Astrocyte (in vitro differentiated cells and primary cell): Measurements from ENCODE around the gene UCN. TPM values are rescaled to one million over a fixed set of nuclear protein-coding genes. Genes with fewer than 3 reads are reported as not detected.

ENCODE experiments used
- DNase-seq: peaks from one replicate; pipeline ENCODE4 v3.0.0-alpha.2; 2010; ENCODE audit warnings: low read depth
- FAIRE-seq: peaks from 2 replicates; lab custom pipeline; 2011; peaks lifted over from hg19 to GRCh38; lab: Jason Lieb, UNC
- H2AFZ ChIP-seq: 2 replicates; pipeline ENCODE4 v1.6.0; 2012; ENCODE audit warnings: low read depth, low read length, inconsistent platforms
- H3K27ac ChIP-seq: 2 replicates; pipeline ENCODE4 v1.5.1; 2011; ENCODE audit warnings: low read depth, low read length, inconsistent platforms
- H3K27me3 ChIP-seq: 2 replicates; pipeline ENCODE4 v1.6.0; 2011; ENCODE audit warnings: low read length, inconsistent platforms; ENCODE audit not compliant: insufficient read depth
- H3K36me3 ChIP-seq: 2 replicates; pipeline ENCODE4 v1.5.1; 2011; ENCODE audit warnings: low read length, inconsistent platforms; ENCODE audit not compliant: insufficient read depth
- H3K4me1 ChIP-seq: 2 replicates; pipeline ENCODE4 v1.5.1; 2011; ENCODE audit warnings: low read length, inconsistent platforms; ENCODE audit not compliant: insufficient read depth
- H3K4me2 ChIP-seq: 2 replicates; pipeline ENCODE4 v1.6.0; 2012; ENCODE audit warnings: low read length, inconsistent platforms
- H3K4me3 ChIP-seq: 2 replicates; pipeline ENCODE4 v1.5.1; 2011; ENCODE audit warnings: low read depth, mild to moderate bottlenecking, low read length, inconsistent platforms; ENCODE audit not compliant: insufficient read depth
- H3K79me2 ChIP-seq: 2 replicates; pipeline ENCODE4 v1.6.0; 2012; ENCODE audit warnings: mild to moderate bottlenecking, low read length, inconsistent platforms; ENCODE audit not compliant: insufficient read depth
- H3K9ac ChIP-seq: 2 replicates; pipeline ENCODE4 v1.6.0; 2012; ENCODE audit warnings: mild to moderate bottlenecking, low read length, inconsistent platforms
- H3K9me3 ChIP-seq: 2 replicates; pipeline ENCODE4 v1.5.1; 2012; ENCODE audit warnings: low read depth, mild to moderate bottlenecking, low read length, inconsistent platforms; ENCODE audit not compliant: insufficient read depth
- H4K20me1 ChIP-seq: 2 replicates; pipeline ENCODE4 v1.6.0; 2012; ENCODE audit warnings: low read length, inconsistent platforms; ENCODE audit not compliant: insufficient read depth
- H3K27ac Mint-ChIP-seq: one replicate; pipeline ENCODE4 v1.8.0; 2021; ENCODE audit warnings: mild to moderate bottlenecking, mixed read lengths; ENCODE audit not compliant: unreplicated experiment
- H3K27me3 Mint-ChIP-seq: one replicate; pipeline ENCODE4 v1.8.0; 2021; ENCODE audit warnings: low read depth, mixed read lengths; ENCODE audit not compliant: unreplicated experiment
- H3K36me3 Mint-ChIP-seq: one replicate; pipeline ENCODE4 v1.8.0; 2021; ENCODE audit warnings: low read depth, mixed read lengths; ENCODE audit not compliant: unreplicated experiment
- H3K4me1 Mint-ChIP-seq: one replicate; pipeline ENCODE4 v1.8.0; 2021; ENCODE audit warnings: low read depth, mixed read lengths; ENCODE audit not compliant: unreplicated experiment
- H3K4me3 Mint-ChIP-seq: one replicate; pipeline ENCODE4 v1.8.0; 2021; ENCODE audit warnings: mild to moderate bottlenecking, moderate library complexity, mixed read lengths; ENCODE audit not compliant: unreplicated experiment
- H3K9me3 Mint-ChIP-seq: one replicate; pipeline ENCODE4 v1.8.0; 2021; ENCODE audit warnings: mild to moderate bottlenecking, mixed read lengths; ENCODE audit not compliant: unreplicated experiment
- EZH2 ChIP-seq: IDR thresholded peaks from 2 replicates; pipeline ENCODE4 v1.6.1; 2012; ENCODE audit warnings: mild to moderate bottlenecking, low read length, inconsistent platforms; ENCODE audit not compliant: insufficient read depth
- total RNA-seq: library from RNA; stranded (reverse); gene quantifications from 2 replicates; pipeline ENCODE4 v1.2.1, GENCODE V29; 2021
- TF ChIP-seq, protein P1 (sequence below): IDR thresholded peaks from 2 replicates; pipeline ENCODE4 v1.5.1; 2011; ENCODE audit warnings: low read depth, mild to moderate bottlenecking, inconsistent platforms, low read length, moderate library complexity; ENCODE audit not compliant: insufficient read depth

The UCN gene
- total RNA-seq, 1 donor from 2014 or later: 1.1 TPM

DNA sequence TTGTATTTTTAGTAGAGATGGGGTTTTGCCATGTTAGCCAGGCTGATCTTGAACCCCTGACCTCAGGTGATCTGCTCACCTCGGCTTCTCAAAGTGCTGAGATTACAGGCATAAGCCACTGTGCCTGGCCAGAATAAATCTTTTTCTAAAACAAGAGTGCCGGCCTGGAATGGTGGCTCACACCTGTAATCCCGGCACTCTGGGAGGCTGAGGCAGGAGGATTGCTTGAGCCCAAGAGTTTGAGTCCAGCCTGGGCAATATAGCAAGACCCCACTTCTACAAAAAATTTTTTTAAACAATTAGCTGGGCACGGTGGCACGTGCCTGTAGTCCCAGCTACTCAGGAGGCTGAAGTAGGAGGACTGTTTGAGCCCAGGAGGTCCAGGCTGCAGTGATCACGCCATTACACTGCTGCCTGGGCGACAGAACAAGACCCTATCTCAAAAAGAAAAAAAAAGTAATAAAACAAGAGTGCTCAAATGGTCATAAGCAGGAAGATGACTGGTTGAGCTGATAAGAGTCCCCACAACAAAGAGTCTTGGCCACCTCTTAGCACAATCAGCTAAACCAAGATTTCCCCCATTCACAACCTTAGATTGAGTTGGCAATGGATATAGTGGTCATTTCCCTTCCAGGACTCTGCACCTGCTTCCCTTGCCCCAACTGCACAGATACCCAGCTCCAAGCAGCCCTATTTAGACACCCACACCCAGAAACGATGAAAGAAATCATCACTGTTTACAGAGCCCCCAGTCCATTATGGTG lies 5.8 kb upstream of the UCN start:
- H3K36me3 ChIP-seq: no peaks in the 10 kb centered on the region
- H2AFZ ChIP-seq: no peak overlapping the region
- no peak overlapping the region for H3K4me3 Mint-ChIP-seq
- no peak for TF ChIP-seq EZH2
- TF ChIP-seq, protein P1, sequence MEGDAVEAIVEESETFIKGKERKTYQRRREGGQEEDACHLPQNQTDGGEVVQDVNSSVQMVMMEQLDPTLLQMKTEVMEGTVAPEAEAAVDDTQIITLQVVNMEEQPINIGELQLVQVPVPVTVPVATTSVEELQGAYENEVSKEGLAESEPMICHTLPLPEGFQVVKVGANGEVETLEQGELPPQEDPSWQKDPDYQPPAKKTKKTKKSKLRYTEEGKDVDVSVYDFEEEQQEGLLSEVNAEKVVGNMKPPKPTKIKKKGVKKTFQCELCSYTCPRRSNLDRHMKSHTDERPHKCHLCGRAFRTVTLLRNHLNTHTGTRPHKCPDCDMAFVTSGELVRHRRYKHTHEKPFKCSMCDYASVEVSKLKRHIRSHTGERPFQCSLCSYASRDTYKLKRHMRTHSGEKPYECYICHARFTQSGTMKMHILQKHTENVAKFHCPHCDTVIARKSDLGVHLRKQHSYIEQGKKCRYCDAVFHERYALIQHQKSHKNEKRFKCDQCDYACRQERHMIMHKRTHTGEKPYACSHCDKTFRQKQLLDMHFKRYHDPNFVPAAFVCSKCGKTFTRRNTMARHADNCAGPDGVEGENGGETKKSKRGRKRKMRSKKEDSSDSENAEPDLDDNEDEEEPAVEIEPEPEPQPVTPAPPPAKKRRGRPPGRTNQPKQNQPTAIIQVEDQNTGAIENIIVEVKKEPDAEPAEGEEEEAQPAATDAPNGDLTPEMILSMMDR: no peak
- H3K27ac ChIP-seq: no peak overlapping the region
- no peaks in the 10 kb centered on the region for H3K4me1 Mint-ChIP-seq
- no peak overlapping the region for H3K4me3 ChIP-seq
- H3K9me3 Mint-ChIP-seq: peaks cover 4% of the 10 kb centered on the region
- no peak overlapping the region for H3K9ac ChIP-seq
- H3K79me2 ChIP-seq: no peaks in the 10 kb centered on the region
- peaks cover 6% of the 10 kb centered on the region for H3K27me3 Mint-ChIP-seq
- H3K27ac Mint-ChIP-seq: no peak overlapping the region
- DNase-seq (no peak), FAIRE-seq (no peak)
- peaks cover 35% of the 10 kb centered on the region for H4K20me1 ChIP-seq
- no peaks in the 10 kb centered on the region for H3K27me3 ChIP-seq
- peaks cover 22% of the 10 kb centered on the region for H3K36me3 Mint-ChIP-seq
- no peaks in the 10 kb centered on the region for H3K9me3 ChIP-seq
- no peaks in the 10 kb centered on the region for H3K4me1 ChIP-seq
- H3K4me2 ChIP-seq: no peak overlapping the region

DNA sequence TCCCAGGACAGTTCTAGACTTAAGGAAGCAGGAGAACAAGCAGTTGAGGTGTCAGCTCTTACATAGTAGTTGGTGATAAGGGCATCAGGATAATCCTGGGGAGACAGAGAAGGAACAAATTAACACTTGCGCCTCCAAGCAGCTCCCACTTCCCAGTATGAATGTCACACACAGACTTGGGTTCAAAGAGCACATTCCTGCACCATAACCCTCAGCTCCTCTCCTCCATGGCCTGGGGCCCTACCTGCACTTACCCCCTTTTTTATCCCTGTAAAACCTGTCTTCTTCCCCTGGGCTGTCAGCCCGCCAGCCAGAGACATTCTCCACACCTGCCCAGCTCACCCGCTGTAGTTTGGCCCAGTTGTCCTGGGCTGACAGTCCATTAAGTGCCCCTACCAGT lies 3.9 kb upstream of the UCN start:
- DNase-seq (no peak), FAIRE-seq (no peak)
- Histone ChIP-seq H3K79me2 (no peaks in the 10 kb centered on the region), H3K4me3 (no peak overlapping the region), H3K36me3 (no peaks in the 10 kb centered on the region), H2AFZ (no peak overlapping the region), H3K4me1 (no peaks in the 10 kb centered on the region), H3K4me2 (no peak overlapping the region), H3K27ac (no peak overlapping the region), H3K9me3 (no peaks in the 10 kb centered on the region), H3K27me3 (peaks cover 16% of the 10 kb centered on the region), H4K20me1 (peaks cover 45% of the 10 kb centered on the region), H3K9ac (no peak overlapping the region)
- no peak overlapping the region for H3K4me3 Mint-ChIP-seq
- H3K36me3 Mint-ChIP-seq: peaks cover 20% of the 10 kb centered on the region
- H3K27me3 Mint-ChIP-seq: peaks cover 16% of the 10 kb centered on the region
- TF ChIP-seq, protein P1: no peak
- TF ChIP-seq EZH2: no peak
- H3K9me3 Mint-ChIP-seq: peaks cover 4% of the 10 kb centered on the region
- H3K27ac Mint-ChIP-seq: no peak overlapping the region
- no peaks in the 10 kb centered on the region for H3K4me1 Mint-ChIP-seq

DNA sequence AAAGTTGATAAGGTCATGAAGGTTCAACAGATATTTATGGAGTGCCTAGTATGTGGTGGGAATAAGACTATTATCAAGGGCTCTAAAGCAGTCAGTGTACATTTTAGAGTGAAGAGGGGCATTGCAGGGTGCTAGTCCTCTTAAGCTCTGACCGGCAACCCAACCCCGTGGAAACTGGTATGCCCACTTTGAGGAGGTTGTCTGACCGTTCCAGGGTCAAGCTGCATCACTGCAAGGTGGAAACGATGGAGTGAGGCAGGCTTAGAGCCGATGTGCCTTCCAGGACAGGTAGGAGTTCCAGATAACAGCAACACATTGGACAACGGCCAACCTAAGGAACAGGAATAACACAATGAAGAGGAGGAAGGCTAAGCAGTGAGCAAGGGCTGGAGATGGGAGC lies 1.4 kb upstream of the UCN start:
- Histone ChIP-seq H3K27me3 (peaks cover 41% of the 10 kb centered on the region), H3K27ac (no peak overlapping the region), H3K4me2 (no peak overlapping the region), H3K9me3 (no peaks in the 10 kb centered on the region), H3K4me1 (peaks cover 3% of the 10 kb centered on the region), H2AFZ (no peak overlapping the region), H3K36me3 (no peaks in the 10 kb centered on the region), H3K79me2 (no peaks in the 10 kb centered on the region), H3K9ac (no peak overlapping the region), H4K20me1 (peaks cover 36% of the 10 kb centered on the region), H3K4me3 (no peak overlapping the region)
- Mint-ChIP-seq H3K27me3 (peaks cover 32% of the 10 kb centered on the region), H3K9me3 (peaks cover 4% of the 10 kb centered on the region), H3K4me3 (no peak overlapping the region), H3K27ac (no peak overlapping the region), H3K36me3 (peaks cover 18% of the 10 kb centered on the region), H3K4me1 (no peaks in the 10 kb centered on the region)
- no peak for TF ChIP-seq EZH2
- TF ChIP-seq, protein P1: no peak
- DNase-seq (no peak), FAIRE-seq (no peak)
